CD14-positive monocyte (primary cell): Measurements from ENCODE around the gene LSP1. TPM values are rescaled to one million over a fixed set of nuclear protein-coding genes. Genes with fewer than 3 reads are reported as not detected.

Experiments used
- DNase-seq, 3 donors: peaks; one replicate each; pipeline ENCODE4 v3.0.0-alpha.2; 2011 to 2022
- H2AFZ ChIP-seq: 2 replicates; pipeline ENCODE4 v1.6.0; 2012; ENCODE audit warnings: mild to moderate bottlenecking, low read depth, low read length, inconsistent platforms; ENCODE audit not compliant: insufficient read depth, poor library complexity, severe bottlenecking
- H3K27ac ChIP-seq, 2 donors: 1 replicate in 1 of 2; 2 replicates in 1 of 2; pipeline ENCODE4 v1.5.1; 2012 to 2013; ENCODE audit warnings: low read length in 2 of 2, control low read depth in 1 of 2, inconsistent platforms in 1 of 2, low read depth in 1 of 2, mild to moderate bottlenecking in 1 of 2
- H3K27me3 ChIP-seq, 2 donors: one replicate each; pipeline versions ENCODE4 v1.6.0 to v1.6.1; 2011 to 2013; ENCODE audit warnings: low read length in 2 of 2; ENCODE audit not compliant: control insufficient read depth in 2 of 2, insufficient read depth in 2 of 2
- H3K36me3 ChIP-seq, 2 donors: replicated peaks in 1 of 2; 1 replicate in 1 of 2; 2 replicates in 1 of 2; pipeline versions ENCODE4 v1.5.1 to v1.6.1; 2012 to 2013; ENCODE audit warnings: low read length in 2 of 2, control low read depth in 1 of 2, inconsistent platforms in 1 of 2, mild to moderate bottlenecking in 1 of 2; ENCODE audit not compliant: insufficient read depth in 2 of 2, control insufficient read depth in 1 of 2
- H3K4me1 ChIP-seq, 2 donors: 1 replicate in 1 of 2; 2 replicates in 1 of 2; pipeline versions ENCODE4 v1.5.1 to v1.6.1; 2012 to 2013; ENCODE audit warnings: low read length in 2 of 2, control low read depth in 1 of 2, inconsistent platforms in 1 of 2, mild to moderate bottlenecking in 1 of 2, moderate library complexity in 1 of 2; ENCODE audit not compliant: insufficient read depth in 2 of 2, control insufficient read depth in 1 of 2
- H3K4me2 ChIP-seq: replicated peaks from 2 replicates; pipeline ENCODE3; 2012; ENCODE audit warnings: low read length, moderate library complexity, mild to moderate bottlenecking; ENCODE audit not compliant: poor library complexity, severe bottlenecking; ENCODE audit errors: extremely low read depth
- H3K4me3 ChIP-seq, 3 experiments: fragments of 200-600 bp in 1 of 3; sonication (generic) in 1 of 3; replicated peaks in 1 of 3; 1 replicate in 2 of 3; 2 replicates in 1 of 3; pipeline ENCODE4 v1.5.1; 2011 to 2013; ENCODE audit warnings: low read length in 3 of 3, mild to moderate bottlenecking in 3 of 3, control low read depth in 2 of 3, low read depth in 2 of 3, inconsistent platforms in 1 of 3, moderate library complexity in 1 of 3
- H3K79me2 ChIP-seq: 2 replicates; pipeline ENCODE4 v1.6.0; 2012; ENCODE audit warnings: mild to moderate bottlenecking, control low read depth, inconsistent platforms, low read length, moderate library complexity; ENCODE audit not compliant: insufficient read depth
- H3K9ac ChIP-seq: 2 replicates; pipeline ENCODE4 v1.6.0; 2017; ENCODE audit warnings: low read length, mild to moderate bottlenecking; ENCODE audit not compliant: insufficient read depth, poor library complexity, severe bottlenecking
- H3K9me3 ChIP-seq, 2 donors: replicated peaks in 1 of 2; 1 replicate in 1 of 2; 2 replicates in 1 of 2; pipeline versions ENCODE4 v1.5.1 to v1.6.1; 2012 to 2013; ENCODE audit warnings: low read length in 2 of 2, control low read depth in 1 of 2; ENCODE audit not compliant: control insufficient read depth in 1 of 2, insufficient read depth in 1 of 2
- H4K20me1 ChIP-seq: 2 replicates; pipeline ENCODE4 v1.6.0; 2012; ENCODE audit warnings: mild to moderate bottlenecking, low read length, control low read depth, moderate library complexity; ENCODE audit not compliant: insufficient read depth
- H3K27ac Mint-ChIP-seq, 7 donors: one replicate each; pipeline ENCODE4 v1.8.0; 2020; ENCODE audit warnings: mild to moderate bottlenecking in 7 of 7, mixed read lengths in 7 of 7, moderate library complexity in 6 of 7, inconsistent platforms in 2 of 7
- H3K27me3 Mint-ChIP-seq, 3 donors: one replicate each; pipeline ENCODE4 v1.8.0; 2021 to 2022; ENCODE audit warnings: low read depth in 3 of 3, mild to moderate bottlenecking in 3 of 3, mixed read lengths in 3 of 3, moderate library complexity in 3 of 3, inconsistent platforms in 1 of 3
- H3K36me3 Mint-ChIP-seq, 2 donors: one replicate each; pipeline ENCODE4 v1.8.0; 2020; ENCODE audit warnings: mixed read lengths in 2 of 2, inconsistent platforms in 1 of 2, mild to moderate bottlenecking in 1 of 2
- H3K4me1 Mint-ChIP-seq: one replicate; pipeline ENCODE4 v1.8.0; 2020; ENCODE audit warnings: mild to moderate bottlenecking, mixed read lengths
- H3K4me3 Mint-ChIP-seq, 2 donors: one replicate each; pipeline ENCODE4 v1.8.0; 2020; ENCODE audit warnings: mild to moderate bottlenecking in 2 of 2, mixed read lengths in 2 of 2, moderate library complexity in 1 of 2
- H3K9me3 Mint-ChIP-seq, 7 donors: one replicate each; pipeline ENCODE4 v1.8.0; 2020 to 2022; ENCODE audit warnings: mixed read lengths in 7 of 7, mild to moderate bottlenecking in 6 of 7, moderate library complexity in 6 of 7, inconsistent platforms in 2 of 7
- CTCF ChIP-seq: fragments of 200-600 bp; IDR thresholded peaks from one replicate; pipeline ENCODE4 v1.8.0; 2022; ENCODE audit warnings: antibody characterized with exemption, mild to moderate bottlenecking
- WGBS: methylation state at CpG from one replicate; pipeline ENCODE4 v1.1.5; 2013; ENCODE audit warnings: missing lambda C conversion rate; ENCODE audit not compliant: insufficient coverage; 5-methylcytosine and 5-hydroxymethylcytosine counted together
- intact Hi-C, 2 donors: fragments of 100-400 bp; cut with micrococcal nuclease; formaldehyde crosslinking; loops; one replicate each; pipeline versions ENCODE4 v1.15.0 to v1.15.1; 2023
- polyA plus RNA-seq, 3 donors: library from polyadenylated mRNA; depleted of rRNA in 1 of 3; unstranded in 2 of 3; stranded (reverse) in 1 of 3; fragments of 300-500 nt in 2 of 3; fragments of >200 nt in 1 of 3; fragmentation: Illumina TruSeq in 2 of 3; gene quantifications; 1 replicate in 2 of 3; 2 replicates in 1 of 3; pipeline ENCODE4 v1.2.3, GENCODE V29; 2012 to 2021

The LSP1 gene
- polyA plus RNA-seq, 3 donors: 387 to 646 (median 542) TPM

GRCh38 chr11:1889224-1889930 lies 36.5 kb downstream of the LSP1 start:
- no peaks in the 10 kb centered on the region for H3K9me3 ChIP-seq
- H3K79me2 ChIP-seq: no peaks in the 10 kb centered on the region
- intact Hi-C loops: loop anchor here (2.0 to 10.0 kb wide), 3 partner anchors 17 to 265 kb away; partner anchors contain the start of gene KRTAP5-6 (in 1 of the 2)
- Mint-ChIP-seq H3K27ac (no peak overlapping the region), H3K27me3 (peaks cover 18 to 52% (median 24%) of the 10 kb centered on the region in 3 donors), H3K9me3 (peaks cover 0 to 23% (median 7%) of the 10 kb centered on the region in 7 donors), H3K4me1 (peaks cover 19% of the 10 kb centered on the region), H3K36me3 (peaks cover 3% of the 10 kb centered on the region in 2 donors), H3K4me3 (peak overlapping the region in 1 of 2 donors; percentile 82)
- peak overlapping the region in 1 of 3 experiments; percentile 20 for H3K4me3 ChIP-seq
- H4K20me1 ChIP-seq: peaks cover 96% of the 10 kb centered on the region
- H2AFZ ChIP-seq: no peak overlapping the region
- no peak overlapping the region for H3K27ac ChIP-seq
- peaks cover 36 to 44% of the 10 kb centered on the region in 2 donors for H3K4me1 ChIP-seq
- no peak for TF ChIP-seq CTCF
- peaks cover 0 to 26% of the 10 kb centered on the region in 2 donors for H3K27me3 ChIP-seq
- peaks cover 53% of the 10 kb centered on the region in 2 donors for H3K36me3 ChIP-seq
- DNase-seq: no peak
- H3K9ac ChIP-seq: no peak overlapping the region
- no peak overlapping the region for H3K4me2 ChIP-seq
- WGBS: 8% methylated on average over 31 of the region's 34 CpGs

- H3K79me2 ChIP-seq: no peaks in the 10 kb centered on the region
- intact Hi-C loops: loop anchor here (2.0 to 10.0 kb wide), 4 partner anchors 17 to 265 kb away; partner anchors contain the start of gene KRTAP5-6 (in 1 of the 2)
- no peak overlapping the region for H2AFZ ChIP-seq
- peaks cover 0 to 23% (median 7%) of the 10 kb centered on the region in 7 donors for H3K9me3 Mint-ChIP-seq
- peaks cover 0 to 26% of the 10 kb centered on the region in 2 donors for H3K27me3 ChIP-seq
- no peak overlapping the region for H3K9ac ChIP-seq
- peaks cover 19% of the 10 kb centered on the region for H3K4me1 Mint-ChIP-seq
- peaks cover 3% of the 10 kb centered on the region in 2 donors for H3K36me3 Mint-ChIP-seq
- H3K4me3 ChIP-seq: no peak overlapping the region
- no peak for DNase-seq
- TF ChIP-seq CTCF: no peak
- peaks cover 36 to 44% of the 10 kb centered on the region in 2 donors for H3K4me1 ChIP-seq
- H3K36me3 ChIP-seq: peaks cover 45% of the 10 kb centered on the region in 2 donors
- H3K27ac Mint-ChIP-seq: peak overlapping the region in 1 of 7 donors; percentile 32
- no peak overlapping the region for H3K27ac ChIP-seq
- H3K4me2 ChIP-seq: no peak overlapping the region
- 7% methylated on average over 31 of the region's 33 CpGs for WGBS
- peaks cover 18 to 52% (median 27%) of the 10 kb centered on the region in 3 donors for H3K27me3 Mint-ChIP-seq
- no peaks in the 10 kb centered on the region for H3K9me3 ChIP-seq
- H4K20me1 ChIP-seq: peaks cover 87% of the 10 kb centered on the region
- peak overlapping the region in 1 of 2 donors; percentile 30 for H3K4me3 Mint-ChIP-seq
Observed at GRCh38 chr11:1889941-1890855, 37.3 kb downstream of the LSP1 start.
